SK-N-SH (cell line): ENCODE results near the gene CDC45. TPM values are rescaled to one million over a fixed set of nuclear protein-coding genes. Genes with fewer than 3 reads are reported as not detected.

ENCODE experiments used
- CTCF ChIA-PET: fragments of 300-600, 350-600 bp; formaldehyde crosslinking; extraction: SDS; loops from one replicate; lab custom pipeline; 2021; lab: Yijun Ruan, JAX
- POLR2A ChIA-PET: fragments of 350-600 bp; sonication (Branson Sonifier 250); formaldehyde crosslinking; extraction: SDS; loops from one replicate; lab custom pipeline; 2020; ENCODE audit warnings: antibody characterized with exemption, inconsistent platforms; lab: Yijun Ruan, JAX
- DNase-seq: peaks from one replicate; pipeline ENCODE4 v3.0.0; 2012
- H2AFZ ChIP-seq: fragments of 200-600 bp; sonication (generic); 2 replicates; pipeline ENCODE4 v1.8.1; 2016; ENCODE audit warnings: antibody characterized with exemption, mild to moderate bottlenecking, low read depth
- H3F3A ChIP-seq: fragments of 200-600 bp; sonication (generic); replicated peaks from 2 replicates; pipeline ENCODE3; 2016; ENCODE audit warnings: antibody characterized with exemption, mild to moderate bottlenecking; ENCODE audit not compliant: insufficient read depth
- H3K27ac ChIP-seq, 2 experiments: fragments of 200-500 bp in 1 of 2; fragments of 200-600 bp in 1 of 2; sonication (Bioruptor generic) in 1 of 2; sonication (generic), shearing (Covaris generic) in 1 of 2; 2 replicates each; pipeline versions ENCODE4 v1.5.1 to v1.6.1; 2014 to 2016; ENCODE audit warnings: low read depth in 2 of 2, inconsistent platforms in 1 of 2, low read length in 1 of 2, mild to moderate bottlenecking in 1 of 2, mixed read lengths in 1 of 2
- H3K27me3 ChIP-seq: fragments of 200-600 bp; sonication (generic), shearing (Covaris generic); 2 replicates; pipeline ENCODE4 v1.6.1; 2016; ENCODE audit warnings: mixed run types; ENCODE audit not compliant: insufficient read depth
- H3K36me3 ChIP-seq, 2 experiments: fragments of 200-500 bp in 1 of 2; fragments of 200-600 bp in 1 of 2; sonication (Bioruptor generic) in 1 of 2; sonication (generic) in 1 of 2; replicated peaks in 1 of 2; 2 replicates each; pipeline versions ENCODE3 to v1.5.1; 2014 to 2016; ENCODE audit warnings: low read length in 1 of 2, mild to moderate bottlenecking in 1 of 2; ENCODE audit not compliant: insufficient read depth in 2 of 2, control insufficient read depth in 1 of 2
- H3K4me1 ChIP-seq, 2 experiments: fragments of 200-500 bp in 1 of 2; fragments of 200-600 bp in 1 of 2; sonication (Bioruptor generic) in 1 of 2; sonication (generic), shearing (Covaris generic) in 1 of 2; 2 replicates each; pipeline versions ENCODE4 v1.5.1 to v1.6.1; 2014 to 2016; ENCODE audit warnings: low read depth in 1 of 2, low read length in 1 of 2, mixed run types in 1 of 2; ENCODE audit not compliant: insufficient read depth in 2 of 2, control insufficient read depth in 1 of 2
- H3K4me2 ChIP-seq: fragments of 200-600 bp; sonication (generic), shearing (Covaris generic); 2 replicates; pipeline ENCODE4 v1.6.1; 2017; ENCODE audit warnings: mixed run types
- H3K4me3 ChIP-seq, 2 experiments: fragments of 200-500 bp in 1 of 2; fragments of 200-600 bp in 1 of 2; sonication (Bioruptor generic) in 1 of 2; sonication (generic), shearing (Covaris generic) in 1 of 2; 2 replicates each; pipeline versions ENCODE4 v1.5.1 to v1.8.1; 2014 to 2016; ENCODE audit warnings: low read depth in 2 of 2, inconsistent platforms in 1 of 2, low read length in 1 of 2, mild to moderate bottlenecking in 1 of 2, mixed read lengths in 1 of 2, moderate library complexity in 1 of 2
- H3K79me2 ChIP-seq: fragments of 200-600 bp; sonication (generic); 2 replicates; pipeline ENCODE4 v1.8.1; 2017; ENCODE audit warnings: mild to moderate bottlenecking; ENCODE audit not compliant: insufficient read depth
- H3K9ac ChIP-seq: fragments of 200-600 bp; sonication (generic); 2 replicates; pipeline ENCODE4 v1.6.1; 2017; ENCODE audit warnings: mixed run types
- H3K9me2 ChIP-seq: fragments of 200-600 bp; sonication (generic); 2 replicates; pipeline ENCODE4 v1.6.1; 2017; ENCODE audit warnings: mixed run types
- H3K9me3 ChIP-seq: fragments of 200-600 bp; sonication (generic); 2 replicates; pipeline ENCODE4 v1.6.1; 2017; ENCODE audit warnings: mixed run types, mild to moderate bottlenecking, moderate library complexity
- H4K20me1 ChIP-seq: fragments of 200-600 bp; sonication (generic); 2 replicates; pipeline ENCODE4 v1.6.1; 2017; ENCODE audit warnings: mild to moderate bottlenecking, mixed run types; ENCODE audit not compliant: insufficient read depth
- CHD2 ChIP-seq: fragments of 150-350 bp; IDR thresholded peaks from 2 replicates; pipeline ENCODE4 v1.6.1; 2018; ENCODE audit warnings: low read length; ENCODE audit not compliant: partially characterized antibody
- ELF1 ChIP-seq: IDR thresholded peaks from 2 replicates; pipeline ENCODE4 v1.4.0; 2012
- FOXJ3 ChIP-seq: sonication (generic); formaldehyde crosslinking; IDR thresholded peaks from 2 replicates; pipeline ENCODE4 v1.5.1; 2020; ENCODE audit warnings: mild to moderate bottlenecking, missing genetic modification reagents
- FOXM1 ChIP-seq: IDR thresholded peaks from 2 replicates; pipeline ENCODE4 v1.4.0; 2012; ENCODE audit warnings: low read depth, mild to moderate bottlenecking
- MEF2A ChIP-seq: IDR thresholded peaks from 2 replicates; pipeline ENCODE4 v1.4.0; 2012; ENCODE audit warnings: low read depth, borderline replicate concordance
- MXI1 ChIP-seq: IDR thresholded peaks from 2 replicates; pipeline ENCODE4 v1.6.1; 2012; ENCODE audit warnings: mild to moderate bottlenecking, low read depth, low read length, improper control_type of control experiment
- POLR2AphosphoS5 ChIP-seq: IDR thresholded peaks from 2 replicates; pipeline ENCODE4 v1.6.1; 2012; ENCODE audit warnings: low read depth, low read length
- RAD21 ChIP-seq: IDR thresholded peaks from 2 replicates; pipeline ENCODE4 v1.6.1; 2012; ENCODE audit warnings: mild to moderate bottlenecking, low read length
- RCOR1 ChIP-seq: fragments of 150-350 bp; IDR thresholded peaks from 2 replicates; pipeline ENCODE4 v1.6.1; 2017; ENCODE audit warnings: antibody characterized with exemption, low read length
- REST ChIP-seq: IDR thresholded peaks from 2 replicates; pipeline ENCODE4 v1.6.1; 2012; ENCODE audit warnings: mild to moderate bottlenecking, low read depth, low read length, moderate library complexity
- RFX5 ChIP-seq: IDR thresholded peaks from 2 replicates; pipeline ENCODE4 v1.6.1; 2012; ENCODE audit warnings: mild to moderate bottlenecking, improper control_type of control experiment, low read length
- SIN3A ChIP-seq: IDR thresholded peaks from 2 replicates; pipeline ENCODE4 v1.6.1; 2012; ENCODE audit warnings: low read depth, mild to moderate bottlenecking, low read length, moderate library complexity, borderline replicate concordance
- SMC3 ChIP-seq: IDR thresholded peaks from 2 replicates; pipeline ENCODE4 v1.6.1; 2012; ENCODE audit warnings: low read depth, low read length, improper control_type of control experiment
- USF2 ChIP-seq: fragments of 150-350 bp; IDR thresholded peaks from 2 replicates; pipeline ENCODE4 v1.6.1; 2017; ENCODE audit warnings: antibody characterized with exemption, low read length, low read depth, borderline replicate concordance
- YY1 ChIP-seq: IDR thresholded peaks from 2 replicates; pipeline ENCODE4 v1.4.0; 2012; ENCODE audit warnings: low read depth, mild to moderate bottlenecking
- ZBTB33 ChIP-seq: IDR thresholded peaks from 2 replicates; pipeline ENCODE4 v1.4.0; 2012; ENCODE audit warnings: low read depth, borderline replicate concordance
- WGBS: methylation state at CpG from one replicate; pipeline ENCODE4 v1.1.6; 2017; ENCODE audit warnings: low lambda C conversion rate; 5-methylcytosine and 5-hydroxymethylcytosine counted together
- polyA plus RNA-seq, 3 experiments: library from polyadenylated mRNA; depleted of rRNA; stranded (reverse); fragments of >200 nt; gene quantifications; 2 replicates each; pipeline ENCODE4 v1.2.3, GENCODE V29; 2012

CDC45 gene
- polyA plus RNA-seq, 1 of the 3 experiments (the other 2 are of a cell fraction), result 23.6 TPM

GRCh38 chr22:19471572-19471971 is 8.1 kb upstream of the CDC45 start:
- H3F3A ChIP-seq, result no peaks in the 10 kb centered on the region
- DNase-seq, result no peak
- H3K4me1 ChIP-seq, result no peaks in the 10 kb centered on the region; a peak in 1 of 4 replicates
- H2AFZ ChIP-seq, result no peak overlapping the region
- H3K9me3 ChIP-seq, result no peaks in the 10 kb centered on the region
- no peak overlapping the region for H3K27ac ChIP-seq
- ChIA-PET CTCF (interaction anchor here (0.7 to 2.4 kb wide), 2 partner anchors 13 to 158 kb away, joined by 3 to 11 read pairs; no protein-coding TSS in a partner anchor), POLR2A (no interaction called here)
- H3K9ac ChIP-seq, result no peak overlapping the region
- WGBS, result over 99% methylated on average over 11 of the region's 11 CpGs
- H3K4me3 ChIP-seq, result no peak overlapping the region
- peaks cover 52 to 82% of the 10 kb centered on the region in 2 experiments for H3K36me3 ChIP-seq
- peaks cover 50% of the 10 kb centered on the region for H3K79me2 ChIP-seq
- no peaks in the 10 kb centered on the region for H3K9me2 ChIP-seq
- H3K4me2 ChIP-seq, result no peak overlapping the region
- H3K27me3 ChIP-seq, result no peaks in the 10 kb centered on the region
- H4K20me1 ChIP-seq, result peaks cover 45% of the 10 kb centered on the region
- TF ChIP-seq RFX5 (no peak), CHD2 (no peak), FOXJ3 (CRISPR knock-in tag) (no peak), ELF1 (no peak), FOXM1 (no peak), RCOR1 (no peak), MXI1 (no peak), SMC3 (no peak), RAD21 (no peak), POLR2AphosphoS5 (no peak), YY1 (no peak), ZBTB33 (no peak), SIN3A (no peak), MEF2A (no peak)

- ChIA-PET POLR2A (no interaction called here), CTCF (interaction anchor here (0.7 to 2.4 kb wide), 2 partner anchors 14 to 158 kb away, joined by 3 to 11 read pairs; no protein-coding TSS in a partner anchor)
- Histone ChIP-seq H3K9me3 (no peaks in the 10 kb centered on the region), H3K27me3 (no peaks in the 10 kb centered on the region), H3K9me2 (no peaks in the 10 kb centered on the region), H2AFZ (no peak overlapping the region), H3F3A (no peaks in the 10 kb centered on the region), H3K4me1 (peaks cover 2 to 3% of the 10 kb centered on the region in 2 experiments; a peak in 2 of 4 replicates), H3K4me2 (no peak overlapping the region), H3K79me2 (peaks cover 57% of the 10 kb centered on the region), H4K20me1 (peaks cover 50% of the 10 kb centered on the region), H3K36me3 (peaks cover 46 to 76% of the 10 kb centered on the region in 2 experiments), H3K27ac (no peak overlapping the region), H3K9ac (no peak overlapping the region), H3K4me3 (no peak overlapping the region)
- TF ChIP-seq ZBTB33 (no peak), REST (no peak), USF2 (no peak)
- no peak for DNase-seq
- WGBS, result 95% methylated on average over 8 of the region's 8 CpGs
These were observed 7.5 kb upstream of the CDC45 start for GRCh38 chr22:19472233-19472632.
